Cerebellar nuclear complex (tissue), 1 donor: ENCODE results near the gene CD6.

Source experiments
- DNase-seq, 2 experiments: peaks; one replicate each; lab custom pipeline; 2025; lab: John Stamatoyannopoulos, UW

Gene CD6

GRCh38 chr11:60971520-60971919 lies at the start of gene CD6:
CD6 (plus strand) TSS chr11:60971680; CDS start chr11:60971866, 186 bp downstream.
- DNase-seq: no peak

- no peak for DNase-seq
Observed at GRCh38 chr11:60921777-60922335, 49.6 kb upstream of the CD6 start.

- DNase-seq: no peak
Observed at GRCh38 chr11:60922906-60923305, 48.6 kb upstream of the CD6 start.

GRCh38 chr11:60923326-60923725 lies 48.2 kb upstream of the CD6 start:
- no peak for DNase-seq

- no peak for DNase-seq
Observed at GRCh38 chr11:60923800-60924109, 47.7 kb upstream of the CD6 start.

GRCh38 chr11:60924110-60924905 lies 47.2 kb upstream of the CD6 start, which contains the start of gene TMEM132A:
TMEM132A (plus strand) TSS chr11:60924460; CDS start chr11:60924634, 174 bp downstream.
- peak in 1 of 2 experiments; percentile 55 for DNase-seq

GRCh38 chr11:60924906-60925853 lies 46.3 kb upstream of the CD6 start:
- no peak for DNase-seq

GRCh38 chr11:60925868-60926267 lies 45.6 kb upstream of the CD6 start:
- DNase-seq: no peak

GRCh38 chr11:60926500-60926899 lies 45.0 kb upstream of the CD6 start:
- DNase-seq: peak in 1 of 2 experiments; percentile 23

- DNase-seq: no peak
Observed at GRCh38 chr11:60927061-60927592, 44.4 kb upstream of the CD6 start.

- DNase-seq: no peak
Observed at GRCh38 chr11:60927600-60927999, 43.9 kb upstream of the CD6 start.

- no peak for DNase-seq
Observed at GRCh38 chr11:60928563-60929001, 42.9 kb upstream of the CD6 start.

GRCh38 chr11:60929764-60930163 lies 41.7 kb upstream of the CD6 start:
- DNase-seq: no peak

- no peak for DNase-seq
Observed at GRCh38 chr11:60930394-60930793, 41.1 kb upstream of the CD6 start.

- DNase-seq: no peak
Observed at GRCh38 chr11:60931917-60932316, 39.6 kb upstream of the CD6 start.

GRCh38 chr11:60932605-60933356 lies 38.7 kb upstream of the CD6 start:
- no peak for DNase-seq

- DNase-seq: no peak
Observed at GRCh38 chr11:60933416-60934123, 37.9 kb upstream of the CD6 start.

- no peak for DNase-seq
Observed at GRCh38 chr11:60934124-60934789, 37.2 kb upstream of the CD6 start.

GRCh38 chr11:60934790-60935605 lies 36.5 kb upstream of the CD6 start:
- no peak for DNase-seq
